Activated T-helper 2 cell treated with anti-CD3 and anti-CD28 coated beads, Interferon-gamma antibody, Interleukin-2, Interleukin-4, amounts not matched to agents 10 μg/mL and 5 μg/mL and 100 μg/mL, durations not matched to agents 14 hours and 24 hours and 36 hours (primary cell): ENCODE measurements around the gene PPP1R8. TPM values are rescaled to one million over a fixed set of nuclear protein-coding genes. Genes with fewer than 3 reads are reported as not detected.
"Not testable (repeated sequence)": the region's sequence is repeated elsewhere in the genome, so short reads cannot be mapped to it uniquely, and the experiment has no call there.

Experiments
- DNase-seq: peaks from one replicate; pipeline ENCODE4 v3.0.0; 2021; ENCODE audit warnings: low spot score
- H3K27ac Mint-ChIP-seq: one replicate; pipeline ENCODE4 v1.8.0; 2021; ENCODE audit warnings: mixed read lengths
- H3K27me3 Mint-ChIP-seq: one replicate; pipeline ENCODE4 v1.8.0; 2021; ENCODE audit warnings: low read depth, mixed read lengths
- H3K36me3 Mint-ChIP-seq: one replicate; pipeline ENCODE4 v1.8.0; 2021; ENCODE audit warnings: low read depth, mixed read lengths
- H3K4me1 Mint-ChIP-seq: one replicate; pipeline ENCODE4 v1.8.0; 2021; ENCODE audit warnings: low read depth, mixed read lengths
- H3K4me3 Mint-ChIP-seq: one replicate; pipeline ENCODE4 v1.8.0; 2021; ENCODE audit warnings: low read depth, mild to moderate bottlenecking, moderate library complexity, mixed read lengths
- H3K9me3 Mint-ChIP-seq: one replicate; pipeline ENCODE4 v1.8.0; 2021; ENCODE audit warnings: mixed read lengths
- intact Hi-C: fragments of 100-400 bp; cut with micrococcal nuclease; formaldehyde crosslinking; loops from one replicate; pipeline ENCODE4 v1.15.1; 2023
- total RNA-seq: library from RNA; stranded (reverse); gene quantifications from 2 replicates; pipeline ENCODE4 v1.2.3, GENCODE V29; 2022

PPP1R8 gene
- total RNA-seq, 1 donor from 2014 or later = 71.8 TPM

DNA sequence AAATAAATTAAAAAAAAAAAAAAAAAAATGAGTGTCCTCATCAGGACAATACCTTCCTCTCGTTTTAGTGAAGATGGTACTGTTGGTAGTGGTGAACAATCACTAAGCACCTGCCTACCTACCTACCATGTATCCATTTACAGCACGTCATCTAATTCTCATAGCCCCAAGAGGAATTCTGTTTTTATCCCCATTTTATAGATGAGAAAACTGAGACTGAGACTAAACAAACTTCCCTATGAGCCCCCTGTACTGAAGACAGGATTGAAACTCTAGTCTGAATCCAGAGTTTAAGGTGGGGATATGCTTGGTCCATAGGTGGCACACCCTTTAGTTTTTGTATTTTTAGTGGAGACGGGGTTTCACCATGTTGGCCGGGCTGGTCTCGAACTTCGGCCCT, 24.5 kb downstream of the PPP1R8 start:
- H3K36me3 Mint-ChIP-seq = peaks cover 17% of the 10 kb centered on the region
- intact Hi-C loops = loop anchor here (10.0 kb wide), 1 partner anchor 350 kb away; no protein-coding TSS in a partner anchor
- DNase-seq = no peak
- H3K4me1 Mint-ChIP-seq = peaks cover 3% of the 10 kb centered on the region
- no peak overlapping the region for H3K27ac Mint-ChIP-seq
- no peaks in the 10 kb centered on the region for H3K27me3 Mint-ChIP-seq
- H3K4me3 Mint-ChIP-seq = no peak overlapping the region
- H3K9me3 Mint-ChIP-seq = no peaks in the 10 kb centered on the region

DNA sequence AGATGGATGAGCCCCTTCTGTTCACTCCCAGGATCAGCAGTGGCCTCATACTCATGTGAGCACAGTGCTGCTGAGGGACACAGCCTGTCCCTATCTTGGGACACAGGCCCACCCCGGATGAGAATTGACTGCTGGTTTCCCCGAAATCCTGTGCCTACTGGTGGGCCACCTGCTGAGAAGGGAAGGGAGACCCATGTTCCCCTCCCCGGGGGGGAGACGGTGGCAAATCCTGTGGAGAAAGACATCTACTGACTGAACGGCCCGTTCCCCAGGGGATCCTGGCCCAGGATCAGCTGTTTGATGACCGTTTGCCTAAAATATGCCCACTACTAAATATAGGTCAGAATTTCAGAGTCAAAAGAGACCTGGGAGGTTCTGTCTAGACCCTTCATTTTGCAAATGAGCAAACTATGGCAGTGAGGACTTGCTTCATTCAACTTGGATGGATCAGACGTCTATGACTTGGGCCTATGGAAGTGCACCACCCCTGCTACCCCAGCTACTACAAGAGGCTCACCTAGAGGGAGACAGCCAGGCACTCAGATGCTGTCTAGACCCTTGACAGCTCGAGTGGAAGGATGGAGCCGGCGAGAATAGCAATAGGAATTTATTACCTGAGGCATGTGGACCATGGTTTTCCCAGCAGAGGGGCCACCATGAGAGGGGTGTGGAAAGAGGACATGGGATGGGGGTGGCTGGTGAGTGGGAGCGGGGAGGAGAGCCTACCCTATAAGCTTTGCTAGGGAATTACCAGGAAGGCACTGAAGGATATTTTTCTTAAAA, 26.2 kb downstream of the PPP1R8 start:
- Mint-ChIP-seq H3K9me3 (no peaks in the 10 kb centered on the region), H3K4me1 (peaks cover 3% of the 10 kb centered on the region), H3K4me3 (no peak overlapping the region), H3K36me3 (no peaks in the 10 kb centered on the region), H3K27me3 (no peaks in the 10 kb centered on the region), H3K27ac (no peak overlapping the region)
- intact Hi-C loops = loop anchor here (10.0 kb wide), 1 partner anchor 348 kb away; no protein-coding TSS in a partner anchor
- no peak for DNase-seq

DNA sequence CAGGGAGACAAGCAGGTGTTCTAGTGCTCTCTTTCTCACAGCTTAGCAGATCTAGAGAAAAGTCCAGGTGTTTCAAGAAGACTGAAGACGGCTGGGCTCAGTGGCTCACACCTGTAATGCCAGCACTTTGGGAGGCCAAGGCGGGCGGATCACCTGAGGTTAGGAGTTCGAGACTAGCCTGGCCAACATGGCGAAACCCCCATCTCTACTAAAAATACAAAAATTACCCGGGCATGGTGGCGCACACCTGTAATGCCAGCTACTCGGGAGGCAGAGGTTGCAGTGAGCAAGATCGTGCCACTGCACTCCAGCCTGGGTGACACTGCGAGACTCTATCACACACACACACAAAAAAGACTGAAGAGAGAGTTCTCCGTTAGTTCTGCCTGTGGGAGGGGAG, 27.0 kb downstream of the PPP1R8 start:
- not testable (repeated sequence) for H3K4me1 Mint-ChIP-seq, H3K27me3 Mint-ChIP-seq, H3K4me3 Mint-ChIP-seq, H3K9me3 Mint-ChIP-seq, DNase-seq, H3K27ac Mint-ChIP-seq, H3K36me3 Mint-ChIP-seq
- intact Hi-C loops = loop anchor here (10.0 kb wide), 1 partner anchor 347 kb away; no protein-coding TSS in a partner anchor

DNA sequence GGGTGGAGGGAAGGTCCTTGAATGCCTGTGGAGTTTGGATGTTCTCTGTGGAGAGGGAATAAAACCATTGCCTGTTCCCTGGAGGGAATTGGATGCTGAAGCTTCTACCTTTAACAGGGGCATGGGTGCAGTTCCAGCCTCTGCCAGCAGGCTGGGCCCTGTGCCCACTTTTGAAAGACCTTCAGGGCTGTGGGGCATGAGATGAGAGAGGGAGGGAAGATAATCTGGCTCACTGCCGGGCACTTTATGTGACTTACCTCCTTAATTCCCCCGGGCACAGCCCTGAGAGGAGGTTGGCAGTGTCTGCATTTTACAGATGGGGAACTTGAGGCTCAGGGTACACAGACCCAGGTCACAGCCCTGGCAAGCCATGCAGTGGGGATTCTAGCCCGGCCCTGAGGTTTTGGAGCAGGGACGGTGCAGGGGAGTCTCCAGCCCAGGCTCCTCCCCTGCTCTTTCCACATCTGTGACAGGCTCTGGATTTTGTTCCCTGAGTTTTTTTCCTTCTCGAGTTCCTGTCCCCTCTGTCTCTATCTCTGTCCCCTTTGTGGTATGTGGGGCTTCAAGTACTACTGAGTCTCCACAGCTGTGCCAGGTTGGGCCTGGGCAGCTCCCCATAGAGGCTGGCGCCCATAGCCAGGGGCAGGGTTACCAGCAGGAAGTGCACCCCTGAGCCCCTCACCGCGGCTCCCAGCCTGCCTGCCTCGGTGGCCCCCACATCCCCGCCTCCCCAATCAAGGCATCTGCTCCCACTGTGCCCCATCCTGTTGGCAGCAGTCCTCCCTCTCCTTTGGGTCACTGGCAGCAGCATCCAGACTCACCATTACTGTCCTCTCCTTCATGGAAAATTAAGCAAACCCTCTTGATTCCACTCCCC, 27.7 kb downstream of the PPP1R8 start:
- Mint-ChIP-seq H3K27ac (no peak overlapping the region), H3K27me3 (no peaks in the 10 kb centered on the region), H3K9me3 (no peaks in the 10 kb centered on the region), H3K4me1 (peaks cover 9% of the 10 kb centered on the region), H3K4me3 (no peak overlapping the region), H3K36me3 (no peaks in the 10 kb centered on the region)
- DNase-seq = peak; percentile 73
- intact Hi-C loops = loop anchor here (1.0 to 10.0 kb wide), 3 partner anchors 54 to 346 kb away; no protein-coding TSS in a partner anchor

DNA sequence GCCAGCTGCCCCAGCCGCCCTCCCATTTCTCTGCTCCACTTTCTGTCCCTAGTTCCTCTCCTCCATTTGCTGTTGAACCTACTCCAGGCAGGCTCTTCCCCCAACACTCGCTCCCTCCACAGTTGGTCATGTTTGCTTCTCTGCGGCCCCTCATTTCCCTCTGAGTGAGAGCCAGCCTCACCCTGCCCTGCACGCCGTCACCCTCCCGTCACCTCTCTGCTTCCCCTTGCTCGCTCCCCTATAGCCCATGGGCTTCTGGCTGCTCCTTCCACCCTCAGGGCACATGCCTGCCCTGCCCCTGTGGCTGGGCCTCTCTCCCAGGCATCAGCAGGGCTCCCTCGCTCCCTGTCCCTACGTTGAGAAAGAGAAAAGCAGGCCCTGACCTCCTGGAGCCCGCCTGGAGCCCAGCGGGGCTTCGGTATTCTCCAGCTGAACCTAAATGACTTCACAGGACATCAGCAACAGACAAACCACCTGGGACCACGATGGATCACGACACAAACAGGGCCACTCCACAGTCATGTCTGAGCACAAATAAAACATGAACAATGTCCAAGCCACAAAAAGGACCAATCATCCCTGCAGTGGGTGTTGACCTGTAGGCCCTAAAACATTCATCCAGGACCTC, 28.5 kb downstream of the PPP1R8 start:
- no peak for DNase-seq
- Mint-ChIP-seq H3K27me3 (no peaks in the 10 kb centered on the region), H3K27ac (no peak overlapping the region), H3K4me3 (no peak overlapping the region), H3K36me3 (no peaks in the 10 kb centered on the region), H3K4me1 (peaks cover 15% of the 10 kb centered on the region), H3K9me3 (no peaks in the 10 kb centered on the region)
- intact Hi-C loops = loop anchor here (1.0 to 10.0 kb wide), 3 partner anchors 53 to 346 kb away; no protein-coding TSS in a partner anchor

DNA sequence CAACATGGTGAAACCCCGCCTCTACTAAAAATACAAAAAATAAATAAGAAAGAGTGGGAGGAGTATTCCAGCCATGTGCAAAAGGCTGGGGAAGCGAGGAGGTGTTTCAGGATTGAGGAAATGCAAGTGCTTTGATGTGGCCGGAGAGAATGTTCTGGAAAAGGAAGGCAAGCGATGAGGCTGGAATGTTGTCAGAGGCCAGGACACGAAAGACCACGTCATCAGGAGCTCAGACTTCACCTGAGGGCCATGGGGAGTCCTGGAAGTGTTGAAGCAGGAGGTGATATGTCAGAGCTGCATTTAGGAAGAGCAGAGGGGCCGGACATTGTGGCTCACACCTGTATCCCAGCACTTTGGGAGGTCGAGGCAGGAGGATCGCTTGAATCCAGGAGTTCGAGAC, 30.9 kb downstream of the PPP1R8 start:
- Mint-ChIP-seq H3K27me3 (no peaks in the 10 kb centered on the region), H3K4me1 (peaks cover 23% of the 10 kb centered on the region), H3K36me3 (no peaks in the 10 kb centered on the region), H3K9me3 (no peaks in the 10 kb centered on the region), H3K4me3 (no peak overlapping the region), H3K27ac (no peak overlapping the region)
- intact Hi-C loops = loop anchor here (10.0 kb wide), 1 partner anchor 223 kb away; the partner anchor contains the start of gene EYA3
- no peak for DNase-seq

DNA sequence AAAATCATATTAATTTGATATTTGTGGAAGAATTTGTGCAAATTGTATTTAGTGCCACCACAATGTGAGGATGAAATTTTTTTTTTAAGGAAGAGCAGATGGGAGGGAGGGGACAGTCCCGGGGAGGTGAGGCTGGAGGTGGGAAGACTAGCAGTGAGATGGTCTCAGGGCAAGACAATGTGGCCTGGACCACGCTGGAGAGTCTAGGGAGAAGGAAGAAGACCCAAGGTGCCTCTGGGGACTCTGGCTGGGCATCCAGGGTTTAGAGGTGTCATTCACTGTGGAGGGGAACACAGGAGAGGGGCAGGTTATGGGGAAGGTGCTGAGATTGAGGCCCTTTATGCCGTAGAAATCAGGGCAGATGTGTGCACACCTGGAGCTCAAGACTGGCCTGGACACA, 31.4 kb downstream of the PPP1R8 start:
- no peaks in the 10 kb centered on the region for H3K27me3 Mint-ChIP-seq
- no peaks in the 10 kb centered on the region for H3K36me3 Mint-ChIP-seq

DNA sequence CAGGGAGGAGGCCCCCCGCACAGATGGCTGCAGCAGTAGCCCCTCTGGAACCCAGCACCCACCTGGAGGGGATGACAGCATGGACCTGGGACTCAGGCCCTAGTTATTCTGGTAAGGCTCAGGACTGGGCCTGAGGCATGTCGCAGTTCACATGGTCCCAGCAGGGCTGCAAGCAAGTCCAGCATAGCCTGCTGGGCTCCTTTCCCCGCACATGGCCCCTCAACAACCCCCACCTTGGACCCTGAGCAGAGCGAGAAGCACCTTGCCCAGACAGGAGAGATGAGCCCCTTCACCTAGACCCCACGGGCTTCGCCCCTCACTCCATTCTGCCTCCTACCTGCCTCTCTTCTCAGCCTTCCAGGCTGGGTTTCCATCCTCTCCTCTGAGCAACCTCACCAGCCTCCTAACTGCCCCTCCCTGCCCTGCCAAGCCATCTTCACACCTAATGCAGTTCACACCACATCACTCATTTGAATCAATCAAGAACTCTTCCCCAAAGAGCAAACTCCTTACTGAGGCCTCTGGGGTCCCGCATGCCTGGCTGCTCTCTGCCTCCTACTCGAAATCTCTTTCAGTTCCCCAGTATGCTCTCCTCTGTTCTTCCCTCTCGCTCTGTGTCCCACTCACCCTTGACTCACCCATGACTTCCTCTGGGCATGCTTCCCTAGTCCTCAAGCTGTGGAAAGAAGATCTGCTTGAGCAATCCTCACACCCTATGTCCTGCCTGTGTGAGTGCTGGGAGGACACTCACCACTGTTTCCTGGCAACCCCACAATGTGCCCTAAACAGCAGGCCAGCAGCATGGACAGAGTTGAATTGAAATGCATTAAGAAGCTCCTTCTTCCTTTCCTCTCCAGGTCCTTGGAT, 32.3 kb downstream of the PPP1R8 start:
- intact Hi-C loops = loop anchor here (10.0 kb wide), 1 partner anchor 222 kb away; the partner anchor contains the start of gene EYA3
- Mint-ChIP-seq H3K4me3 (no peak overlapping the region), H3K36me3 (no peaks in the 10 kb centered on the region), H3K4me1 (peaks cover 26% of the 10 kb centered on the region), H3K27me3 (no peaks in the 10 kb centered on the region), H3K9me3 (no peaks in the 10 kb centered on the region), H3K27ac (no peak overlapping the region)
- no peak for DNase-seq

More for the DNA sequence above, 31.4 kb downstream of the PPP1R8 start:
- DNase-seq = no peak
- Mint-ChIP-seq H3K4me1 (peaks cover 23% of the 10 kb centered on the region), H3K27ac (no peak overlapping the region), H3K4me3 (no peak overlapping the region), H3K9me3 (no peaks in the 10 kb centered on the region)
- intact Hi-C loops = loop anchor here (10.0 kb wide), 1 partner anchor 223 kb away; the partner anchor contains the start of gene EYA3

DNA sequence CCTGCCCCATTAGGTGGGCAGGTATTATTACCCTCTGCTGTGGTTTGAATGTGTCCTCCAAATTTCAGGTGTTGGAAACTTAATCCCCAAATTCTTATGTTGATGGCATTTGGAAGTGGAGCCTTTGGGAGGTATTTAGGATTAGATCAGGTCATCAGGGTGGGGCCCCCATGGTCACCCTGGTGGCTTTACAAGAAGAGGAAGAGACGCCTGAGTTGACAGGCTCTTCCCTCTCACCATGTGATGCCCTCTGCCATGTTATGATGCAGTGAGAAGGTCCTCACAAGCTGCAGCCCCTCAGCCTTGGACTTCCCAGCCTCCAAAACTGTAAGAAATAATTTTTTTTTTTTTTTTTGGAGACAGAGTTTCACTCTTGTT, 32.9 kb downstream of the PPP1R8 start:
- Mint-ChIP-seq H3K36me3 (no peaks in the 10 kb centered on the region), H3K27ac (no peak overlapping the region), H3K4me1 (peaks cover 27% of the 10 kb centered on the region), H3K9me3 (no peaks in the 10 kb centered on the region), H3K4me3 (no peak overlapping the region), H3K27me3 (no peaks in the 10 kb centered on the region)
- intact Hi-C loops = loop anchor here (10.0 kb wide), 1 partner anchor 221 kb away; the partner anchor contains the start of gene EYA3
- no peak for DNase-seq

DNA sequence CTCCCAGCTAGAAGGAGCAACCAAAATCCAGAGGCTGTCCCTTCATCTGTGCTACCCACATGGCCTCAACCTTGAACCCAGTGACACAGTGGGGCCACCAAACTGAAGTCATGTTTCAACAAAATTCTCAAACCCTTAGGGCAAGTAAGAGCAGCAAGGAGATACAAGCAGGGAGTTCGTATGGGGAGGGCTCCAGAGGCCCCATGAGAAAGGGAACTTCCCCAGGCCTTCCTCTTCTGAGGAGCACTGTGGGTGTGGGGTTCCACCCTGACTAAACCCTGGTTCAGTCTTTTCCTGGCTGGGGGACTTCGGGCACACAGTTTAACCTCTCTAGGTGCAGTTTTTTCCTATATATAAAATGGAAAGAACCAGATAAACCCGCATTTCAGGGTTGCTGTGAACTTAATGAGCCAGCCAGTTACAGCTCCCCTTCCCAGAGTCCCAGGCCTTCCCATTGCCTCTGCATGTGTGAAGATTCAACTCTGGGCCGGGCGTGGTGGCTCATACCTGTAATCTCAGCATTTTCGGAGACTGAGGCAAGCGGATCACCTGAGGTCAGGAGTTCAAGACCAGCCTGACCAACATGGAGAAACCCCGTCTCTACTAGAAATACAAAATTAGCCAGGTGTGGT, 33.8 kb downstream of the PPP1R8 start:
- peaks cover 34% of the 10 kb centered on the region for H3K4me1 Mint-ChIP-seq
- DNase-seq = no peak
- peak overlapping the region; percentile 93 for H3K27ac Mint-ChIP-seq
- no peaks in the 10 kb centered on the region for H3K36me3 Mint-ChIP-seq
- H3K27me3 Mint-ChIP-seq = no peaks in the 10 kb centered on the region
- no peaks in the 10 kb centered on the region for H3K9me3 Mint-ChIP-seq
- intact Hi-C loops = loop anchor here (10.0 kb wide), 1 partner anchor 220 kb away; the partner anchor contains the start of gene EYA3
- H3K4me3 Mint-ChIP-seq = peak overlapping the region; percentile 26

DNA sequence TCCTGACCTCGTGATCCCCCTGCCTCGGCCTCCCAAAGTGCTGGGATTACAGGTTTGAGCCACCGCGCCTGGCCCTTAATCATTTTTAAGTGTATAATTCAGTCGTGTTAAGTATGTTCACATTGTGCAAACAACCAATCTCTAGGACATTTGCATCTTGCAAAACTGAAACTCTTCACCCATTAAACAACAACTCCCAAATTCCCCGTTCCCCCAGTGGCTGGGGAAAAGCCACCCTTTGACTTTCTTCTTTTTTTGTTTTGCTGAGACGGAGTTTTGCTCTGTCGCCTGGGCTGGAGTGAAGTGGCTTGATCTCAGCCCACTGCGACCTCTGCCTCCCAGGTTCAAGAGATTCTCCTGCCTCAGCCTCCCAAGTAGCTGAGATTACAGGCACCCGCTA, 35.2 kb downstream of the PPP1R8 start:
- no peak for DNase-seq
- H3K27ac Mint-ChIP-seq = no peak overlapping the region

More for the DNA sequence above, 35.2 kb downstream of the PPP1R8 start:
- no peaks in the 10 kb centered on the region for H3K27me3 Mint-ChIP-seq
- no peaks in the 10 kb centered on the region for H3K9me3 Mint-ChIP-seq
- no peak overlapping the region for H3K4me3 Mint-ChIP-seq
- intact Hi-C loops = loop anchor here (10.0 kb wide), 1 partner anchor 219 kb away; the partner anchor contains the start of gene EYA3
- peaks cover 39% of the 10 kb centered on the region for H3K4me1 Mint-ChIP-seq
- no peaks in the 10 kb centered on the region for H3K36me3 Mint-ChIP-seq
